ENCODE data around the gene PPP2R5A. TPM values are rescaled to one million over a fixed set of nuclear protein-coding genes. Genes with fewer than 3 reads are reported as not detected.
"Not testable (repeated sequence)": the region's sequence is repeated elsewhere in the genome, so short reads cannot be mapped to it uniquely, and the experiment has no call there.

The PPP2R5A gene
- total RNA-seq, 3 donors from 2014 or later = 56.5 to 63.9 (median 63.3) TPM

- intact Hi-C loops (cut with DNase I, micrococcal nuclease) = loop anchor here in 1 of 2 donors (5.0 kb wide), 1 partner anchor 80 kb away; no protein-coding TSS in a partner anchor
- H3K9me3 ChIP-seq = no peaks in the 10 kb centered on the region
- ATAC-seq (no peak), DNase-seq (no peak)
- H3K36me3 ChIP-seq (ENCODE audit: low read depth) = no peaks in the 10 kb centered on the region
- TF ChIP-seq CTCF (IDR thresholded peaks at IDR 0.05) = no peak
- no peak overlapping the region for H3K4me3 ChIP-seq
- no peaks in the 10 kb centered on the region for H3K4me1 ChIP-seq (ENCODE audit: low read depth)
Measured at GRCh38 chr1:212377644-212378043, 92.4 kb downstream of the PPP2R5A start.

GRCh38 chr1:212379366-212379765 lies 94.2 kb downstream of the PPP2R5A start:
- Histone ChIP-seq H3K4me1 (ENCODE audit: low read depth) (no peaks in the 10 kb centered on the region), H3K36me3 (ENCODE audit: low read depth) (no peaks in the 10 kb centered on the region), H3K4me3 (no peak overlapping the region), H3K9me3 (no peaks in the 10 kb centered on the region)
- intact Hi-C loops (cut with DNase I, micrococcal nuclease) = loop anchor here in 1 of 2 donors (5.0 kb wide), 1 partner anchor 78 kb away; no protein-coding TSS in a partner anchor
- ATAC-seq = no peak
- DNase-seq = no peak
- no peak for TF ChIP-seq CTCF (IDR thresholded peaks at IDR 0.05)

GRCh38 chr1:212381397-212382035 lies 96.3 kb downstream of the PPP2R5A start:
- Histone ChIP-seq H3K9me3 (no peaks in the 10 kb centered on the region), H3K4me1 (ENCODE audit: low read depth) (no peaks in the 10 kb centered on the region), H3K36me3 (ENCODE audit: low read depth) (no peaks in the 10 kb centered on the region), H3K4me3 (no peak overlapping the region)
- intact Hi-C loops (cut with DNase I, micrococcal nuclease) = no loop called here
- no peak for DNase-seq
- no peak for ATAC-seq
- no peak for TF ChIP-seq CTCF (IDR thresholded peaks at IDR 0.05)

DNA sequence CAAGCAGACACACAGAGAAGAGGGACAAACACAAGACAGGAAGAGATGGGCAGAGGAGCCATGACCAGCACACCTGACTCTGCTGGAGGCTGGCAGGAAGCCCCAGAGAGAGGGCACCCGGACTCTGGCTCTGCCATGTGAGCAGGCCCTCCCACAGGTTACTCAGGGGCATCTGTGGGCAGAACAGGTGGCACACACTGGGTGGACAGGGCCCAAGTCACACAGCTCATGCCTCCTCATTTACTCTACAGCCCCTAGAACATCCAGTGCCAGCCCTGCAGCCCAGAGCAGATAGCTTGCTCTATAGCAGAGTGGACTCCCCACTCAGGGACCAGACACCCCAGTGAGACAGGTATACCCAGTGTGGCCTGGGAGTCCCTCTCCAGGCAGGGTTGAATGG lies 100.8 kb downstream of the PPP2R5A start:
- ATAC-seq = no peak
- intact Hi-C loops (cut with DNase I, micrococcal nuclease) = no loop called here

DNA sequence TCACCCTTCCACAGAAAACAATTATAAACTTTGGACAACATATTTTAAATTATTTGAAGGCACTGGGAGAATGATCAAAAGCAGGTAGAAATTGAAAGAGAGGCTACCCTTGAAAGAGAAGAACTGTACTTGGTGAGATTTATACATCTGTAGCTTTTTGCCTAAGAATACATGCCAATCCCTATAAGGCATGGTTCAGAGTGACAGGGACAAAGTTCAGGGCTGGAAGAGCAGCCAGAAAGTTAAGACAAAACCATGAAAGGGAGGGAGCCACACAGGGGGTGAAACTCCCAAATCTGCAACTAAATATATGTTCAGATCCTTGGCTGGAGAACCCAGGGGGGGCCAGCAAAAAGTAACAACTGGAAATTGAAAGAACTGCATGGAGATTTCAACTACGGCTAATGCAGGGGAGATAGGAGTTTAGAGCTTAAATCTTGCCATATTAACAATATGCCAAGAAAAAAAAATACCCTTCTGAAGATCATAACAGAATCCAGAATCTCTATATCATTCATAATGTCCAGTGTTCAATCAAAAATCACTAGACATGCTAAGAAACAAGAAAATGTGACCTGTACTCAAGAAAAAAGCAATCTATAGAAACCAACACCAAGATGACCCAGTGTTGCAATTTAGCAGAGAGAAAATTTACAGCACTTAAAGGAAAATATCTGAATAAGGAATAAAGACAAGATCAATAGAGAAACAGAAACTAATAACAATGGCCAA lies 103.9 kb downstream of the PPP2R5A start:
- Histone ChIP-seq H3K4me3 (no peak overlapping the region), H3K36me3 (ENCODE audit: low read depth) (no peaks in the 10 kb centered on the region), H3K4me1 (ENCODE audit: low read depth) (no peaks in the 10 kb centered on the region), H3K9me3 (peaks cover 12% of the 10 kb centered on the region)
- no peak for TF ChIP-seq CTCF (IDR thresholded peaks at IDR 0.05)
- ATAC-seq (no peak), DNase-seq (no peak)
- intact Hi-C loops (cut with DNase I, micrococcal nuclease) = no loop called here

More for the DNA sequence above, 100.8 kb downstream of the PPP2R5A start:
- Histone ChIP-seq H3K36me3 (ENCODE audit: low read depth) (no peaks in the 10 kb centered on the region), H3K4me3 (no peak overlapping the region), H3K9me3 (peaks cover 12% of the 10 kb centered on the region), H3K4me1 (ENCODE audit: low read depth) (no peaks in the 10 kb centered on the region)
- no peak for TF ChIP-seq CTCF (IDR thresholded peaks at IDR 0.05)
- DNase-seq = no peak

- DNase-seq; H3K4me3 ChIP-seq; H3K4me1 ChIP-seq (ENCODE audit: low read depth); intact Hi-C loops (cut with DNase I, micrococcal nuclease); ATAC-seq; H3K36me3 ChIP-seq (ENCODE audit: low read depth): not testable (repeated sequence)
- H3K9me3 ChIP-seq = peaks cover 12% of the 10 kb centered on the region
Measured at GRCh38 chr1:212395678-212396437, 110.6 kb downstream of the PPP2R5A start.
